Measurements from ENCODE around the gene PHLDB1.

GRCh38 chr11:118631142-118631909 is 23.9 kb downstream of the PHLDB1 start:
- TF ChIP-seq CTCF (conservative IDR thresholded peaks at IDR 0.05) (no peak), EZH2 (IDR thresholded peaks at IDR 0.05; ENCODE audit: low read depth) (no peak)

Data from PC-9 (cell line).